ENCODE measurements around the gene DIAPH2. TPM values are rescaled to one million over a fixed set of nuclear protein-coding genes. Genes with fewer than 3 reads are reported as not detected.

Gene DIAPH2
- total and polyA plus RNA-seq, 2 of the 13 experiments (the other 11 are each of a cell fraction or from before 2014, with no cell fraction given) = 2.1 to 8.5 TPM

DNA sequence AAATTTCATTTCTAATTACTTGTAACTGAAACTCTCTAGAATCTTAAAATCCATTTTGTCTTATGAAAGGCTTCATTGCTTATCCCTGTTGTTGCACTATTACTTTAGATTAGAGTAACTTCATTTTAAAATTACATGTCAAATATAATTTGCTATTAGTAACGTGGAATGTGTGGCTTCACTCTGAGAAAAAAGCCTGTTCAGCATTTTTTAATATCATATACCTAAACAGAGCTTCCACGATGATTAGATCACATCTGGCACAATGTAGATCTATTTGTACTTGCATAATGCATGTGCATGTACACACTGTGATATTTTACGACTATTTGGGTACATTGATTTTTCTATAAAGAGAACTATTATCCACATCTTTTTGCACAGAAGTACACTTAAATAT is 847.2 kb downstream of the DIAPH2 start:
- no peak for FAIRE-seq
- no peaks in the 10 kb centered on the region for H3K79me2 ChIP-seq (ENCODE audit: insufficient read depth, low read length)
- ATAC-seq = no peak
- intact Hi-C loops (cut with micrococcal nuclease; ENCODE audit: unreplicated experiment) = no loop called here
- H3K4me2 ChIP-seq (ENCODE audit: low read depth, low read length) = no peak overlapping the region
- no peaks in the 10 kb centered on the region for H3K9me3 ChIP-seq (ENCODE audit: low read length)
- no peaks in the 10 kb centered on the region for H3K36me3 ChIP-seq (replicated peaks in 1 of 2; ENCODE audit: control insufficient read depth in 1 of 2, insufficient read depth in 2 of 2, low read length in 2 of 2)
- WGBS (ENCODE audit: low lambda C conversion rate) = 49% methylated on average over 3 of the region's 3 CpGs
- POLR2A ChIA-PET = no interaction called here
- CTCF ChIA-PET (ENCODE audit: low intra/inter-chr PET ratio, low total read pairs) = no interaction called here
- H3K9ac ChIP-seq (ENCODE audit: insufficient read depth, low read depth, low read length) = no peak overlapping the region
- H3K27ac ChIP-seq (ENCODE audit: extremely low read length, insufficient read depth, low read length) = no peak overlapping the region
- in situ Hi-C loops (cut with HindIII; ENCODE audit: extremely low pct_ligation_motif_present, low pct_unique_long_range_greater_than_20kb) = no loop called here
- TF ChIP-seq ZNF484 (CRISPR knock-in tag; IDR thresholded peaks at IDR 0.05; ENCODE audit: borderline replicate concordance, low read depth) = no peak
- peak; percentile 33 to 71; a peak in 3 of 4 replicates for TF ChIP-seq MAFK (conservative IDR thresholded peaks at IDR 0.05 in 1 of 2, IDR thresholded peaks at IDR 0.05 in 1 of 2; ENCODE audit: low read length in 2 of 2)
- peak; percentile 51; the same call in 1 of the 2 replicates for TF ChIP-seq MAFF (IDR thresholded peaks at IDR 0.05; ENCODE audit: low read depth, low read length)
- BruUV-seq (replicated peaks) = no TSS peak
- H3K4me1 ChIP-seq (ENCODE audit: insufficient read depth, low read length) = no peaks in the 10 kb centered on the region
- H3K4me3 ChIP-seq (replicated peaks in 1 of 3; ENCODE audit: insufficient read depth in 1 of 3, low read depth in 2 of 3, low read length in 3 of 3) = no peak overlapping the region
- H3K27me3 ChIP-seq (ENCODE audit: control insufficient read depth in 1 of 2, insufficient read depth in 2 of 2, low read length in 2 of 2) = no peaks in the 10 kb centered on the region
- no peak for DNase-seq (ENCODE audit: low spot score)
- no peaks in the 10 kb centered on the region for H4K20me1 ChIP-seq (ENCODE audit: insufficient read depth, low read length)
- H2AFZ ChIP-seq (ENCODE audit: low read length) = no peak overlapping the region

DNA sequence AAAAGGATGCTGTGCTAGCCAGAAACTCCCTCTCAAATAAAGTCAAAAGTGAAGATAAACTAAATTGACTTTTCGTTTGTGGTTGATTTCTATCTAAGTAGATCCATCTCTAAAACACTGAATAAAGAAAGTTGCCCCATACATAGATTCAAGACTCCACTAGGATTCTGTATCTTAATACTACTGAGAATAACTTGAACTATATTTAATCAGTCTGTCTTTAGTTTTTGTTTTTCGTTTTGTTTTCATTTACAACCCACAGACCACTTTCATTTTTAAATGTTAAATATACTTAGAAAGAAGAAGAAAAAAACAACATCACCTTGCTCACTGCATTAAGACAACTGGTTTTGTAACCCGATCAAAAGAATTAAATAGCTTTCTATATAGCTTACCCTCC is 854.1 kb downstream of the DIAPH2 start:
- in situ Hi-C loops (cut with HindIII; ENCODE audit: extremely low pct_ligation_motif_present, low pct_unique_long_range_greater_than_20kb) (no loop called here), intact Hi-C loops (cut with micrococcal nuclease; ENCODE audit: unreplicated experiment) (no loop called here)
- H3K4me1 ChIP-seq (ENCODE audit: insufficient read depth, low read length) = peaks cover 10% of the 10 kb centered on the region; the same call in 1 of the 2 replicates
- WGBS (ENCODE audit: low lambda C conversion rate) = 89% methylated on average over 3 of the region's 3 CpGs
- no TSS peak for BruUV-seq (replicated peaks)
- TF ChIP-seq NCOR1 (IDR thresholded peaks at IDR 0.05; ENCODE audit: borderline replicate concordance, low read length) (no peak), ZNF784 (CRISPR knock-in tag; IDR thresholded peaks at IDR 0.05; ENCODE audit: borderline replicate concordance) (no peak), GATAD1 (CRISPR knock-in tag; IDR thresholded peaks at IDR 0.05) (no peak), THAP11 (CRISPR knock-in tag; IDR thresholded peaks at IDR 0.05) (no peak), RBM39 (IDR thresholded peaks at IDR 0.05; ENCODE audit: low read depth, low read length, poor library complexity, severe bottlenecking) (no peak), ZNF891 (CRISPR knock-in tag; IDR thresholded peaks at IDR 0.05) (no peak), ZNF383 (CRISPR knock-in tag; IDR thresholded peaks at IDR 0.05; ENCODE audit: borderline replicate concordance) (no peak)
- no peaks in the 10 kb centered on the region for H3K36me3 ChIP-seq (replicated peaks in 1 of 2; ENCODE audit: control insufficient read depth in 1 of 2, insufficient read depth in 2 of 2, low read length in 2 of 2)
- ATAC-seq = no peak
- no peak overlapping the region for H3K9ac ChIP-seq (ENCODE audit: insufficient read depth, low read depth, low read length)
- H4K20me1 ChIP-seq (ENCODE audit: insufficient read depth, low read length) = no peaks in the 10 kb centered on the region
- DNase-seq (ENCODE audit: low spot score) = no peak
- ChIA-PET POLR2A (no interaction called here), CTCF (ENCODE audit: low intra/inter-chr PET ratio, low total read pairs) (no interaction called here)
- H3K27ac ChIP-seq (ENCODE audit: extremely low read length, insufficient read depth, low read length) = no peak overlapping the region
- no peaks in the 10 kb centered on the region for H3K9me3 ChIP-seq (ENCODE audit: low read length)
- no peaks in the 10 kb centered on the region for H3K79me2 ChIP-seq (ENCODE audit: insufficient read depth, low read length)
- FAIRE-seq = no peak
- no peak overlapping the region for H3K4me2 ChIP-seq (ENCODE audit: low read depth, low read length)
- no peaks in the 10 kb centered on the region for H3K27me3 ChIP-seq (ENCODE audit: control insufficient read depth in 1 of 2, insufficient read depth in 2 of 2, low read length in 2 of 2)
- no peak overlapping the region for H3K4me3 ChIP-seq (replicated peaks in 1 of 3; ENCODE audit: insufficient read depth in 1 of 3, low read depth in 2 of 3, low read length in 3 of 3)
- H2AFZ ChIP-seq (ENCODE audit: low read length) = no peak overlapping the region

Measured in HepG2 (cell line).